HEK293 (cell line): ENCODE results near the gene KRTAP3-2.
"Not testable (repeated sequence)": the region's sequence is repeated elsewhere in the genome, so short reads cannot be mapped to it uniquely, and the experiment has no call there.

Experiments
- CTCF ChIA-PET: fragments of 350-600 bp; formaldehyde crosslinking; extraction: SDS; loops from one replicate; lab custom pipeline; 2021; ENCODE audit warnings: antibody characterized with exemption; lab: Yijun Ruan, JAX
- POLR2A ChIA-PET: fragments of 300-600 bp; formaldehyde crosslinking; extraction: SDS; loops from one replicate; lab custom pipeline; 2020; ENCODE audit warnings: antibody characterized with exemption, inconsistent platforms; lab: Yijun Ruan, JAX
- H3K27ac ChIP-seq: fragments of 200-500 bp; sonication (Bioruptor generic); 2 replicates; pipeline ENCODE4 v1.5.1; 2014; ENCODE audit warnings: low read depth, low read length, control low read depth, inconsistent platforms; ENCODE audit errors: extremely low read depth
- H3K36me3 ChIP-seq, 2 experiments: fragments of 200-500 bp in 1 of 2; sonication (Bioruptor generic) in 1 of 2; 1 replicate in 1 of 2; 2 replicates in 1 of 2; pipeline ENCODE4 v1.5.1; 2014 to 2017; ENCODE audit warnings: inconsistent platforms in 2 of 2, low read length in 2 of 2; ENCODE audit not compliant: control insufficient read depth in 2 of 2, insufficient read depth in 1 of 2
- H3K4me1 ChIP-seq: fragments of 200-500 bp; sonication (Bioruptor generic); 2 replicates; pipeline ENCODE4 v1.5.1; 2014; ENCODE audit warnings: mild to moderate bottlenecking, low read length, inconsistent platforms; ENCODE audit not compliant: control insufficient read depth, insufficient read depth
- H3K4me3 ChIP-seq: 2 replicates; pipeline ENCODE4 v1.5.1; 2011; ENCODE audit warnings: low read depth, mild to moderate bottlenecking, control low read depth, low read length, moderate library complexity
- H3K9me3 ChIP-seq: fragments of 200-500 bp; sonication (Bioruptor generic); 2 replicates; pipeline ENCODE4 v1.5.1; 2014; ENCODE audit warnings: low read depth, low read length, inconsistent platforms; ENCODE audit not compliant: control insufficient read depth, insufficient read depth
- HOXD13 ChIP-seq: sonication (generic); formaldehyde crosslinking; IDR thresholded peaks from 2 replicates; pipeline ENCODE4 v1.8.0; 2022; ENCODE audit warnings: missing genetic modification reagents, borderline replicate concordance
- KLF7 ChIP-seq: fragments of 450-650 bp; formaldehyde crosslinking; IDR thresholded peaks from 2 replicates; pipeline ENCODE4 v1.5.1; 2016; ENCODE audit warnings: missing biosample characterization, missing genetic modification characterization, borderline replicate concordance
- SCRT1 ChIP-seq: fragments of 450-650 bp; formaldehyde crosslinking; IDR thresholded peaks from 2 replicates; pipeline ENCODE4 v1.5.1; 2016; ENCODE audit warnings: missing biosample characterization, missing genetic modification characterization, borderline replicate concordance
- ZFP3 ChIP-seq: fragments of 450-650 bp; formaldehyde crosslinking; IDR thresholded peaks from 2 replicates; pipeline ENCODE4 v1.5.1; 2016; ENCODE audit warnings: low read depth, missing biosample characterization, missing genetic modification characterization
- ZFP41 ChIP-seq: fragments of 450-650 bp; formaldehyde crosslinking; IDR thresholded peaks from 2 replicates; pipeline ENCODE4 v1.5.1; 2016; ENCODE audit warnings: missing biosample characterization, missing genetic modification characterization, borderline replicate concordance
- ZNF112 ChIP-seq: fragments of 450-650 bp; formaldehyde crosslinking; IDR thresholded peaks from 2 replicates; pipeline ENCODE4 v1.5.0; 2017; ENCODE audit warnings: missing biosample characterization, missing genetic modification characterization
- ZNF23 ChIP-seq: fragments of 450-650 bp; formaldehyde crosslinking; IDR thresholded peaks from 2 replicates; pipeline ENCODE4 v1.5.1; 2016; ENCODE audit warnings: missing biosample characterization, missing genetic modification characterization, borderline replicate concordance
- ZNF776 ChIP-seq: fragments of 450-650 bp; formaldehyde crosslinking; IDR thresholded peaks from 2 replicates; pipeline ENCODE4 v1.5.0; 2017; ENCODE audit warnings: missing biosample characterization, missing genetic modification characterization, borderline replicate concordance
- ZNF785 ChIP-seq: fragments of 450-650 bp; formaldehyde crosslinking; IDR thresholded peaks from 2 replicates; pipeline ENCODE4 v1.5.1; 2016; ENCODE audit warnings: missing biosample characterization, missing genetic modification characterization
- ZSCAN16 ChIP-seq: fragments of 450-650 bp; formaldehyde crosslinking; IDR thresholded peaks from 2 replicates; pipeline ENCODE4 v1.5.1; 2016; ENCODE audit warnings: missing biosample characterization, missing genetic modification characterization
- TF ChIP-seq, protein P1 (sequence below): fragments of 450-650 bp; formaldehyde crosslinking; IDR thresholded peaks from 2 replicates; pipeline ENCODE4 v1.5.1; 2016; ENCODE audit warnings: missing biosample characterization, missing genetic modification characterization
- TF ChIP-seq, protein P2 (sequence below): fragments of 450-650 bp; formaldehyde crosslinking; IDR thresholded peaks from 2 replicates; pipeline ENCODE4 v1.5.1; 2016; ENCODE audit warnings: missing biosample characterization, missing genetic modification characterization, borderline replicate concordance
- TF ChIP-seq, protein P3 (sequence below): fragments of 450-650 bp; formaldehyde crosslinking; IDR thresholded peaks from 2 replicates; pipeline ENCODE4 v1.5.1; 2016; ENCODE audit warnings: missing biosample characterization, missing genetic modification characterization, low read depth
- TF ChIP-seq, protein P4 (sequence below): fragments of 450-650 bp; formaldehyde crosslinking; IDR thresholded peaks from 2 replicates; pipeline ENCODE4 v1.5.1; 2016; ENCODE audit warnings: missing biosample characterization, missing genetic modification characterization, low read depth

KRTAP3-2 gene

DNA sequence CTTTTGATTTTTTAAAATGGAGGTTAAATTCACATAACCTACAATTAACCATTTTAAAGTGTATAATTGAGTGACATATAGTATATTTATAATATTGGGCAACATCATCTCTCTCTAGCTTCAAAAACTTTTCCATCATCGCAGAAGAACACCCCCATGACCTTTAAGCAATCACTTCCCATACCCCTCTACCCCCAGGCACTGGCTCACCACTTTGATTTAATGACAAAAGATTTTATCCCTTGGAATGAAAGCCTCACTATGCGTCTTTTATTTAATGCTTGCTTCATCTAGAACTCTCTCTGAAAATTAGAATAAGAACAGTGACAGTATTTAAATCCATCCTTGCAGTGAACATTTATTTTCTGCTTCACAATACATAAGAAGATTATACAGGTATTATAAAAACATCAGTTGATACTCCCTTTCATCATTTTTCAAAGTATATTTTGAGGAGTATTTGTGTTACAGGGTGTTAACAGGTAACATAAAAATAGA, 38.2 kb upstream of the KRTAP3-2 start (continued):
- TF ChIP-seq, protein P1, sequence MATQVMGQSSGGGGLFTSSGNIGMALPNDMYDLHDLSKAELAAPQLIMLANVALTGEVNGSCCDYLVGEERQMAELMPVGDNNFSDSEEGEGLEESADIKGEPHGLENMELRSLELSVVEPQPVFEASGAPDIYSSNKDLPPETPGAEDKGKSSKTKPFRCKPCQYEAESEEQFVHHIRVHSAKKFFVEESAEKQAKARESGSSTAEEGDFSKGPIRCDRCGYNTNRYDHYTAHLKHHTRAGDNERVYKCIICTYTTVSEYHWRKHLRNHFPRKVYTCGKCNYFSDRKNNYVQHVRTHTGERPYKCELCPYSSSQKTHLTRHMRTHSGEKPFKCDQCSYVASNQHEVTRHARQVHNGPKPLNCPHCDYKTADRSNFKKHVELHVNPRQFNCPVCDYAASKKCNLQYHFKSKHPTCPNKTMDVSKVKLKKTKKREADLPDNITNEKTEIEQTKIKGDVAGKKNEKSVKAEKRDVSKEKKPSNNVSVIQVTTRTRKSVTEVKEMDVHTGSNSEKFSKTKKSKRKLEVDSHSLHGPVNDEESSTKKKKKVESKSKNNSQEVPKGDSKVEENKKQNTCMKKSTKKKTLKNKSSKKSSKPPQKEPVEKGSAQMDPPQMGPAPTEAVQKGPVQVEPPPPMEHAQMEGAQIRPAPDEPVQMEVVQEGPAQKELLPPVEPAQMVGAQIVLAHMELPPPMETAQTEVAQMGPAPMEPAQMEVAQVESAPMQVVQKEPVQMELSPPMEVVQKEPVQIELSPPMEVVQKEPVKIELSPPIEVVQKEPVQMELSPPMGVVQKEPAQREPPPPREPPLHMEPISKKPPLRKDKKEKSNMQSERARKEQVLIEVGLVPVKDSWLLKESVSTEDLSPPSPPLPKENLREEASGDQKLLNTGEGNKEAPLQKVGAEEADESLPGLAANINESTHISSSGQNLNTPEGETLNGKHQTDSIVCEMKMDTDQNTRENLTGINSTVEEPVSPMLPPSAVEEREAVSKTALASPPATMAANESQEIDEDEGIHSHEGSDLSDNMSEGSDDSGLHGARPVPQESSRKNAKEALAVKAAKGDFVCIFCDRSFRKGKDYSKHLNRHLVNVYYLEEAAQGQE (tag by site-specific recombination), result no peak
- TF ChIP-seq HOXD13 (CRISPR knock-in tag) (no peak), ZNF112 (tag by site-specific recombination) (no peak), ZNF776 (tag by site-specific recombination) (no peak), SCRT1 (tag by site-specific recombination) (no peak), ZFP41 (tag by site-specific recombination) (no peak), ZNF23 (tag by site-specific recombination) (no peak)
- TF ChIP-seq, protein P2, sequence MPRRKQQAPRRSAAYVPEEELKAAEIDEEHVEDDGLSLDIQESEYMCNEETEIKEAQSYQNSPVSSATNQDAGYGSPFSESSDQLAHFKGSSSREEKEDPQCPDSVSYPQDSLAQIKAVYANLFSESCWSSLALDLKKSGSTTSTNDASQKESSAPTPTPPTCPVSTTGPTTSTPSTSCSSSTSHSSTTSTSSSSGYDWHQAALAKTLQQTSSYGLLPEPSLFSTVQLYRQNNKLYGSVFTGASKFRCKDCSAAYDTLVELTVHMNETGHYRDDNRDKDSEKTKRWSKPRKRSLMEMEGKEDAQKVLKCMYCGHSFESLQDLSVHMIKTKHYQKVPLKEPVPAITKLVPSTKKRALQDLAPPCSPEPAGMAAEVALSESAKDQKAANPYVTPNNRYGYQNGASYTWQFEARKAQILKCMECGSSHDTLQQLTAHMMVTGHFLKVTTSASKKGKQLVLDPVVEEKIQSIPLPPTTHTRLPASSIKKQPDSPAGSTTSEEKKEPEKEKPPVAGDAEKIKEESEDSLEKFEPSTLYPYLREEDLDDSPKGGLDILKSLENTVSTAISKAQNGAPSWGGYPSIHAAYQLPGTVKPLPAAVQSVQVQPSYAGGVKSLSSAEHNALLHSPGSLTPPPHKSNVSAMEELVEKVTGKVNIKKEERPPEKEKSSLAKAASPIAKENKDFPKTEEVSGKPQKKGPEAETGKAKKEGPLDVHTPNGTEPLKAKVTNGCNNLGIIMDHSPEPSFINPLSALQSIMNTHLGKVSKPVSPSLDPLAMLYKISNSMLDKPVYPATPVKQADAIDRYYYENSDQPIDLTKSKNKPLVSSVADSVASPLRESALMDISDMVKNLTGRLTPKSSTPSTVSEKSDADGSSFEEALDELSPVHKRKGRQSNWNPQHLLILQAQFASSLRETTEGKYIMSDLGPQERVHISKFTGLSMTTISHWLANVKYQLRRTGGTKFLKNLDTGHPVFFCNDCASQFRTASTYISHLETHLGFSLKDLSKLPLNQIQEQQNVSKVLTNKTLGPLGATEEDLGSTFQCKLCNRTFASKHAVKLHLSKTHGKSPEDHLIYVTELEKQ, result no peak
- TF ChIP-seq, protein P3, sequence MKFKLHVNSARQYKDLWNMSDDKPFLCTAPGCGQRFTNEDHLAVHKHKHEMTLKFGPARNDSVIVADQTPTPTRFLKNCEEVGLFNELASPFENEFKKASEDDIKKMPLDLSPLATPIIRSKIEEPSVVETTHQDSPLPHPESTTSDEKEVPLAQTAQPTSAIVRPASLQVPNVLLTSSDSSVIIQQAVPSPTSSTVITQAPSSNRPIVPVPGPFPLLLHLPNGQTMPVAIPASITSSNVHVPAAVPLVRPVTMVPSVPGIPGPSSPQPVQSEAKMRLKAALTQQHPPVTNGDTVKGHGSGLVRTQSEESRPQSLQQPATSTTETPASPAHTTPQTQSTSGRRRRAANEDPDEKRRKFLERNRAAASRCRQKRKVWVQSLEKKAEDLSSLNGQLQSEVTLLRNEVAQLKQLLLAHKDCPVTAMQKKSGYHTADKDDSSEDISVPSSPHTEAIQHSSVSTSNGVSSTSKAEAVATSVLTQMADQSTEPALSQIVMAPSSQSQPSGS (tag by site-specific recombination), result no peak

DNA sequence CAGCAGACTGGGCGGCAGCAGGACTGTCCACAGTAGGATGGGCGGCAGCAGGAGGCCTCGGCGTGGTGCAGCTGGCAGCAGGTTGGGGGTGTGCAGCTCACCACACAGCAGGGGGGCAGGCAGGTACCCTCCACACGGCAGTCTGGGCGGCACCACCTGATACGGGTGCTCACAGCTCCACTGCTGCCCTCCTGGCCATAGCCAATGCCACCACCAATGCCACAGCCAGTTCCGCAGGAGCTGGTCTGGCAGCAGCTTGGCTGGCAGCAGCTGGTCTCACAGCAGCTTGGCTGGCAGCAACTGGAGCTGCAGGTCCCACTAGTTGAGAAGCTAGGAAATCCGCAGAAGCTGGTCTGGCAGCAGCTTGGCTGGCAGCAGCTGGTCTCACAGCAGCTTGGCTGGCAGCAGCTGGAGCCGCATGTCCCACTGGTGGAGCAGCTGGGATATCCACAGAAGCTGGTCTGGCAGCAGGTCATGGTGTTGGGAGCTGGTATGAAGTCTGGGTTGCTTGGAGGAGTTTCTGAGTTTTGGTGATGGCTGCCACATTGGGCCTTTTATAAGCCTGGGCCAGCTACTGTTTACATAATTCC, 34.7 kb upstream of the KRTAP3-2 start, which contains the start of gene KRTAP1-3:
Gene KRTAP1-3 (minus strand): TSS at position 529 of the 590 bp plus-strand sequence. CDS start 53 bp downstream, at position 476.
- POLR2A ChIA-PET, H3K27ac ChIP-seq, H3K4me1 ChIP-seq, H3K36me3 ChIP-seq, H3K4me3 ChIP-seq, H3K9me3 ChIP-seq, CTCF ChIA-PET: not testable (repeated sequence)

DNA sequence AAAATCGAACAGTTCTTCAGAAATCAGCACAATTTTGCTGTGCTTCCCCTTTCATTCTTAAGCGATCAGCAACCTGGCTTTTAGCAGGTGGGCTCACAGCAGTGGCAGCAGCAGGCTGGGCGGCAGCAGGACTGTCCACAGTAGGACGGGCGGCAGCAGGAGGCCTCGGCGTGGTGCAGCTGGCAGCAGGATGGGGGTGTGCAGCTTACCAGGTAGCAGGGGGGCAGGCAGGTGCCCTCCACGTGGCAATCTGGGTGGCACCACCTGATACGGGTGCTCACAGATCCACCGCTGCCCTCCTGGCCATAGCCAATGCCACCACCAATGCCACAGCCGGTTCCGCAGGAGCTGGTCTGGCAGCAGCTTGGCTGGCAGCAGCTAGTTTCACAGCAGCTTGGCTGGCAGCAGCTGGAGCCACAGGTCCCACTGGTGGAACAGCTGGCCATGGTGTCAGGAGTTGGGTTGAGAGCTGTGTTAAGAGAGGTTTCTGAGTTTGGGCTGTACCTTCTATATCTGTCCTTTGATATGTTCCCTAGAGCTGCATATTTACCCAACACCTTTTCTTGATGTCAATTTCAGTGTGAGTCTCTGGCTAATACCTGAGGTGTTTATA, 30.0 kb upstream of the KRTAP3-2 start, which contains the start of gene KRTAP1-4:
Gene KRTAP1-4 (minus strand): TSS at position 563 of the 613 bp plus-strand sequence. CDS start 117 bp downstream, at position 446.
- no peak within 1 kb of the TSS for H3K4me3 ChIP-seq
- no peak within 1 kb of the TSS for H3K27ac ChIP-seq
- H3K9me3 ChIP-seq, result no peaks in the 10 kb centered on the region
- ChIA-PET POLR2A (no interaction called here), CTCF (interaction anchor here (0.5 to 1.4 kb wide), 4 partner anchors 9 to 633 kb away, joined by 3 to 4 read pairs (median 3); no protein-coding TSS in a partner anchor)
- H3K4me1 ChIP-seq, result no peaks in the 10 kb centered on the region
- no peaks in the 10 kb centered on the region for H3K36me3 ChIP-seq
- no peak for TF ChIP-seq ZFP3 (tag by site-specific recombination)
- no peak for TF ChIP-seq KLF7
- TF ChIP-seq, protein P4, sequence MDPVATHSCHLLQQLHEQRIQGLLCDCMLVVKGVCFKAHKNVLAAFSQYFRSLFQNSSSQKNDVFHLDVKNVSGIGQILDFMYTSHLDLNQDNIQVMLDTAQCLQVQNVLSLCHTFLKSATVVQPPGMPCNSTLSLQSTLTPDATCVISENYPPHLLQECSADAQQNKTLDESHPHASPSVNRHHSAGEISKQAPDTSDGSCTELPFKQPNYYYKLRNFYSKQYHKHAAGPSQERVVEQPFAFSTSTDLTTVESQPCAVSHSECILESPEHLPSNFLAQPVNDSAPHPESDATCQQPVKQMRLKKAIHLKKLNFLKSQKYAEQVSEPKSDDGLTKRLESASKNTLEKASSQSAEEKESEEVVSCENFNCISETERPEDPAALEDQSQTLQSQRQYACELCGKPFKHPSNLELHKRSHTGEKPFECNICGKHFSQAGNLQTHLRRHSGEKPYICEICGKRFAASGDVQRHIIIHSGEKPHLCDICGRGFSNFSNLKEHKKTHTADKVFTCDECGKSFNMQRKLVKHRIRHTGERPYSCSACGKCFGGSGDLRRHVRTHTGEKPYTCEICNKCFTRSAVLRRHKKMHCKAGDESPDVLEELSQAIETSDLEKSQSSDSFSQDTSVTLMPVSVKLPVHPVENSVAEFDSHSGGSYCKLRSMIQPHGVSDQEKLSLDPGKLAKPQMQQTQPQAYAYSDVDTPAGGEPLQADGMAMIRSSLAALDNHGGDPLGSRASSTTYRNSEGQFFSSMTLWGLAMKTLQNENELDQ (tag by site-specific recombination), result no peak
- no peak for TF ChIP-seq ZNF785 (tag by site-specific recombination)
- TF ChIP-seq ZSCAN16 (tag by site-specific recombination), result no peak
